Keratinocyte (primary cell): ENCODE measurements around the gene BRD1. TPM values are rescaled to one million over a fixed set of nuclear protein-coding genes. Genes with fewer than 3 reads are reported as not detected.
A peak's percentile ranks its signal among the peaks of the same experiment; 100 is the strongest.

Source experiments
- DNase-seq: peaks from one replicate; pipeline ENCODE4 v3.0.0-alpha.2; 2011; ENCODE audit warnings: low read depth, missing footprints, low spot score
- FAIRE-seq: peaks from 2 replicates; lab custom pipeline; 2011; peaks lifted over from hg19 to GRCh38; lab: Jason Lieb, UNC
- H2AFZ ChIP-seq: 2 replicates; pipeline ENCODE4 v1.6.0; 2012; ENCODE audit warnings: low read length, control low read depth, inconsistent platforms; ENCODE audit not compliant: control insufficient read depth
- H3K27ac ChIP-seq: 2 replicates; pipeline ENCODE4 v1.5.1; 2011; ENCODE audit warnings: low read length; ENCODE audit not compliant: control insufficient read depth, insufficient read depth
- H3K27me3 ChIP-seq: 3 replicates; pipeline ENCODE4 v1.6.0; 2011; ENCODE audit warnings: low read length; ENCODE audit not compliant: control insufficient read depth, insufficient read depth; ENCODE audit errors: extremely low read depth
- H3K36me3 ChIP-seq, 2 experiments: 2 replicates in 1 of 2; 3 replicates in 1 of 2; pipeline ENCODE4 v1.5.1; 2011; ENCODE audit warnings: low read length in 2 of 2, mild to moderate bottlenecking in 1 of 2; ENCODE audit not compliant: control insufficient read depth in 2 of 2, insufficient read depth in 2 of 2; ENCODE audit errors: extremely low read depth in 1 of 2
- H3K4me1 ChIP-seq: 3 replicates; pipeline ENCODE4 v1.5.1; 2011; ENCODE audit warnings: low read length; ENCODE audit not compliant: control insufficient read depth, insufficient read depth; ENCODE audit errors: extremely low read depth
- H3K4me2 ChIP-seq: 3 replicates; pipeline ENCODE4 v1.6.0; 2011; ENCODE audit warnings: low read depth, low read length; ENCODE audit not compliant: control insufficient read depth, insufficient read depth; ENCODE audit errors: extremely low read depth
- H3K4me3 ChIP-seq, 3 experiments: fragments of 200-600 bp in 1 of 3; sonication (generic) in 1 of 3; 2 replicates in 2 of 3; 3 replicates in 1 of 3; pipeline ENCODE4 v1.5.1; 2011 to 2016; ENCODE audit warnings: low read length in 3 of 3, mild to moderate bottlenecking in 3 of 3, control low read depth in 2 of 3, inconsistent platforms in 1 of 3, low read depth in 1 of 3, mixed read lengths in 1 of 3, mixed run types in 1 of 3, moderate library complexity in 1 of 3; ENCODE audit not compliant: control insufficient read depth in 2 of 3, insufficient read depth in 2 of 3; ENCODE audit errors: extremely low read depth in 1 of 3
- H3K79me2 ChIP-seq: 2 replicates; pipeline ENCODE4 v1.6.0; 2012; ENCODE audit warnings: low read length; ENCODE audit not compliant: control insufficient read depth, insufficient read depth
- H3K9ac ChIP-seq: 3 replicates; pipeline ENCODE4 v1.6.0; 2011; ENCODE audit warnings: low read length; ENCODE audit not compliant: control insufficient read depth, insufficient read depth; ENCODE audit errors: extremely low read depth
- H3K9me1 ChIP-seq: 3 replicates; pipeline ENCODE4 v1.6.0; 2011; ENCODE audit warnings: low read length; ENCODE audit not compliant: control insufficient read depth, insufficient read depth; ENCODE audit errors: extremely low read depth
- H3K9me3 ChIP-seq: 2 replicates; pipeline ENCODE4 v1.5.1; 2012; ENCODE audit warnings: low read depth, low read length; ENCODE audit not compliant: control insufficient read depth
- H4K20me1 ChIP-seq: 3 replicates; pipeline ENCODE4 v1.6.0; 2011; ENCODE audit warnings: low read length; ENCODE audit not compliant: control insufficient read depth, insufficient read depth; ENCODE audit errors: extremely low read depth
- CTCF ChIP-seq, 3 experiments: IDR thresholded peaks in 1 of 3; conservative IDR thresholded peaks in 1 of 3; optimal IDR thresholded peaks in 1 of 3; 2 replicates in 2 of 3; 3 replicates in 1 of 3; pipeline versions ENCODE3 to v1.5.1; 2011; ENCODE audit warnings: low read length in 3 of 3, mild to moderate bottlenecking in 3 of 3, moderate library complexity in 2 of 3, control low read depth in 1 of 3, inconsistent platforms in 1 of 3; ENCODE audit not compliant: insufficient read depth in 2 of 3; ENCODE audit errors: extremely low read depth in 1 of 3
- EZH2 ChIP-seq: IDR thresholded peaks from one replicate; pipeline ENCODE4 v1.6.1; 2012; ENCODE audit warnings: inconsistent platforms, mild to moderate bottlenecking, low read length, moderate library complexity
- dilution Hi-C: fragments of 300-500 bp; cut with MboI; formaldehyde crosslinking; loops from one replicate; pipeline ENCODE4 v1.7.0; 2020; ENCODE audit warnings: low sequenced_read_pairs; ENCODE audit not compliant: extremely low pct_ligation_motif_present
- polyA plus RNA-seq, 5 experiments: library from polyadenylated mRNA; depleted of rRNA in 3 of 5; stranded (reverse) in 3 of 5; stranded (forward) in 1 of 5; unstranded in 1 of 5; fragments of >200 nt; gene quantifications; 1 replicate in 1 of 5; 2 replicates in 3 of 5; 3 replicates in 1 of 5; pipeline versions ENCODE4 v1.2.1 to v1.2.3, GENCODE V29; 2011 to 2012; ENCODE audit warnings: missing spikeins in 2 of 5, low read depth in 1 of 5, low replicate concordance in 1 of 5

BRD1 gene
- polyA plus RNA-seq, 1 donor (not counting 4 experiments of a cell fraction or from before 2014, with no cell fraction given): 4.3 TPM

GRCh38 chr22:49826603-49827270, 936 bp downstream of the BRD1 start:
- Histone ChIP-seq H2AFZ (no peak overlapping the region), H3K9ac (peak overlapping the region; percentile 92), H4K20me1 (peaks cover 31% of the 10 kb centered on the region), H3K9me1 (peaks cover 6% of the 10 kb centered on the region), H3K27ac (peak overlapping the region; percentile 84), H3K4me2 (peak overlapping the region; percentile 98), H3K79me2 (peaks cover 54% of the 10 kb centered on the region), H3K9me3 (no peaks in the 10 kb centered on the region), H3K36me3 (peaks cover 19 to 21% of the 10 kb centered on the region in 2 experiments), H3K27me3 (no peaks in the 10 kb centered on the region), H3K4me1 (peaks cover 19% of the 10 kb centered on the region), H3K4me3 (peak overlapping the region; percentile 81 to 94 (median 89))
- no peak for FAIRE-seq
- dilution Hi-C loops: no loop called here
- TF ChIP-seq EZH2: no peak
- no peak for DNase-seq

GRCh38 chr22:49825944-49826602, 1.6 kb downstream of the BRD1 start:
- peaks cover 19% of the 10 kb centered on the region for H3K4me1 ChIP-seq
- no peaks in the 10 kb centered on the region for H3K27me3 ChIP-seq
- peaks cover 60% of the 10 kb centered on the region for H3K79me2 ChIP-seq
- peak overlapping the region; percentile 81 to 94 (median 89) for H3K4me3 ChIP-seq
- H3K9ac ChIP-seq: peak overlapping the region; percentile 92
- dilution Hi-C loops: no loop called here
- FAIRE-seq (no peak), DNase-seq (no peak)
- peaks cover 36% of the 10 kb centered on the region for H4K20me1 ChIP-seq
- H3K9me3 ChIP-seq: no peaks in the 10 kb centered on the region
- peak overlapping the region; percentile 98 for H3K4me2 ChIP-seq
- H3K36me3 ChIP-seq: peaks cover 22 to 23% of the 10 kb centered on the region in 2 experiments
- H3K9me1 ChIP-seq: peaks cover 6% of the 10 kb centered on the region
- H3K27ac ChIP-seq: peak overlapping the region; percentile 84
- H2AFZ ChIP-seq: no peak overlapping the region
- TF ChIP-seq CTCF (optimal IDR thresholded peaks at IDR 0.05 in 1 of 3, IDR thresholded peaks at IDR 0.05 in 1 of 3, conservative IDR thresholded peaks at IDR 0.05 in 1 of 3; ENCODE audit: extremely low read depth in 1 of 3, insufficient read depth in 2 of 3, low read length in 3 of 3): no peak
- TF ChIP-seq EZH2: no peak
